ENCODE data around the gene ITGB3. TPM values are rescaled to one million over a fixed set of nuclear protein-coding genes. Genes with fewer than 3 reads are reported as not detected.

ITGB3 gene
- total RNA-seq, 1 experiment from 2014 or later: 0.48 TPM

DNA sequence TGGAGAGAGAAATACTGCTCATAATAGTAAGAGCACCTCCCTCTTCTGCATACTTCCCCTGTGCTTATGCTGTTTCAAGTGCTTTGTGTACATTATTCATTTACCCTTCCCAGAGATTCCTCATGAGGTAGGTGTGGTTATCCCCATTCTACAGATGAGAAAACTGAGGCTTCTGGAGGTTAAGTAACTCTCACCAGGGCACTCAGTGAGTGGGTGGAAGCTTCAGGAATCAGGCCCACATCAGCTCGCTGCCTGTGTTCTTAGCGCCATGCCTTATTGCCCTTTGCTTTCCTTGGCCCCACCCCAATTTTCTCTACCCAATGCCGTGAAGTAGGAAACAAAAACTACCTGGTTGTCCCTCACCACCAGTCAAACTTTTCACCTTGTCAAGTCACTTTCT, 18.1 kb upstream of the ITGB3 start:
- CTCF ChIA-PET: no interaction called here

DNA sequence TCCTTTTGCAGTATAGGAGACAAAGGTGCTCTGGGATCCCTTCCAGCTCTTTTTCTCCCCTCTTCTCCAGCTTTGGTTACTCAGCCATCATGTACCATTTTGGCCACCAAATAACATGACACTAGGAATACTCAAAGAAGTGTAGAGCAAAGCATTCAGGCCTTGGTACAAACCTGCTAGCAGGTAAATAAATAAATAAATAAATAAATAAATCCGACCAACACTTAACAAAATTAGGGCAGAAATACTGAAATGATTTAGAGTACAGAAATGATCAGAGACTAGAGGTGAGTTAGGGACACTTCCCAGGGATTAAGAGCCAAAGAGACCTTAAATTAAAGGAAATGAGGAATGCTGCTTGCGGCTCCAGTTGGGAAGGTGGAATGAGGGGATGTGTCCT, 17.7 kb upstream of the ITGB3 start:
- H3K4me3 ChIP-seq (ENCODE audit: low read depth, low read length): no peak overlapping the region
- POLR2A ChIA-PET: no interaction called here
- H3K4me1 ChIP-seq: no peaks in the 10 kb centered on the region
- no TSS peak for BruUV-seq (replicated peaks)
- H3K9me3 ChIP-seq: 0 out of 2 replicates have a peak, but pooled peaks cover 3% of the 10 kb centered on the region
- H3K27me3 Mint-ChIP-seq (ENCODE audit: insufficient read depth, unreplicated experiment): no peaks in the 10 kb centered on the region
- CTCF ChIA-PET: no interaction called here
- no peaks in the 10 kb centered on the region for H3K36me3 Mint-ChIP-seq (ENCODE audit: insufficient read depth, unreplicated experiment)
- intact Hi-C loops (cut with micrococcal nuclease; ENCODE audit: unreplicated experiment): no loop called here
- no peaks in the 10 kb centered on the region for H3K36me3 ChIP-seq (ENCODE audit: control insufficient read depth, insufficient read depth, low read length)
- no peak for DNase-seq
- H3K27me3 ChIP-seq (replicated peaks; ENCODE audit: control insufficient read depth, insufficient read depth, low read length): no peaks in the 10 kb centered on the region
- TF ChIP-seq, protein P1, sequence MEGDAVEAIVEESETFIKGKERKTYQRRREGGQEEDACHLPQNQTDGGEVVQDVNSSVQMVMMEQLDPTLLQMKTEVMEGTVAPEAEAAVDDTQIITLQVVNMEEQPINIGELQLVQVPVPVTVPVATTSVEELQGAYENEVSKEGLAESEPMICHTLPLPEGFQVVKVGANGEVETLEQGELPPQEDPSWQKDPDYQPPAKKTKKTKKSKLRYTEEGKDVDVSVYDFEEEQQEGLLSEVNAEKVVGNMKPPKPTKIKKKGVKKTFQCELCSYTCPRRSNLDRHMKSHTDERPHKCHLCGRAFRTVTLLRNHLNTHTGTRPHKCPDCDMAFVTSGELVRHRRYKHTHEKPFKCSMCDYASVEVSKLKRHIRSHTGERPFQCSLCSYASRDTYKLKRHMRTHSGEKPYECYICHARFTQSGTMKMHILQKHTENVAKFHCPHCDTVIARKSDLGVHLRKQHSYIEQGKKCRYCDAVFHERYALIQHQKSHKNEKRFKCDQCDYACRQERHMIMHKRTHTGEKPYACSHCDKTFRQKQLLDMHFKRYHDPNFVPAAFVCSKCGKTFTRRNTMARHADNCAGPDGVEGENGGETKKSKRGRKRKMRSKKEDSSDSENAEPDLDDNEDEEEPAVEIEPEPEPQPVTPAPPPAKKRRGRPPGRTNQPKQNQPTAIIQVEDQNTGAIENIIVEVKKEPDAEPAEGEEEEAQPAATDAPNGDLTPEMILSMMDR (IDR thresholded peaks at IDR 0.05; ENCODE audit: insufficient read depth in 1 of 2, low read depth in 1 of 2, low read length in 1 of 2, severe bottlenecking in 1 of 2, unreplicated experiment in 1 of 2): no peak
- H3K4me3 Mint-ChIP-seq (ENCODE audit: unreplicated experiment): no peak overlapping the region
- H3K27ac Mint-ChIP-seq (ENCODE audit: unreplicated experiment): no peak overlapping the region
- no peaks in the 10 kb centered on the region for H3K9me3 Mint-ChIP-seq (ENCODE audit: unreplicated experiment)
- peaks cover under 1% of the 10 kb centered on the region for H3K4me1 Mint-ChIP-seq (ENCODE audit: low read depth, unreplicated experiment)

More for the DNA sequence above, 18.1 kb upstream of the ITGB3 start:
- H3K4me1 ChIP-seq: no peaks in the 10 kb centered on the region
- intact Hi-C loops (cut with micrococcal nuclease; ENCODE audit: unreplicated experiment): no loop called here
- BruUV-seq (replicated peaks): no TSS peak
- H3K36me3 Mint-ChIP-seq (ENCODE audit: insufficient read depth, unreplicated experiment): no peaks in the 10 kb centered on the region
- no peak overlapping the region for H3K27ac Mint-ChIP-seq (ENCODE audit: unreplicated experiment)
- no peaks in the 10 kb centered on the region for H3K9me3 Mint-ChIP-seq (ENCODE audit: unreplicated experiment)
- no peak for DNase-seq
- H3K4me1 Mint-ChIP-seq (ENCODE audit: low read depth, unreplicated experiment): peaks cover 4% of the 10 kb centered on the region
- TF ChIP-seq, protein P1 (IDR thresholded peaks at IDR 0.05; ENCODE audit: insufficient read depth in 1 of 2, low read depth in 1 of 2, low read length in 1 of 2, severe bottlenecking in 1 of 2, unreplicated experiment in 1 of 2): no peak
- no peaks in the 10 kb centered on the region for H3K27me3 ChIP-seq (replicated peaks; ENCODE audit: control insufficient read depth, insufficient read depth, low read length)
- peaks cover under 1% of the 10 kb centered on the region for H3K27me3 Mint-ChIP-seq (ENCODE audit: insufficient read depth, unreplicated experiment)
- H3K9me3 ChIP-seq: 0 out of 2 replicates have a peak, but pooled peaks cover 3% of the 10 kb centered on the region
- POLR2A ChIA-PET: no interaction called here
- no peak overlapping the region for H3K4me3 ChIP-seq (ENCODE audit: low read depth, low read length)
- H3K4me3 Mint-ChIP-seq (ENCODE audit: unreplicated experiment): no peak overlapping the region
- H3K36me3 ChIP-seq (ENCODE audit: control insufficient read depth, insufficient read depth, low read length): no peaks in the 10 kb centered on the region

DNA sequence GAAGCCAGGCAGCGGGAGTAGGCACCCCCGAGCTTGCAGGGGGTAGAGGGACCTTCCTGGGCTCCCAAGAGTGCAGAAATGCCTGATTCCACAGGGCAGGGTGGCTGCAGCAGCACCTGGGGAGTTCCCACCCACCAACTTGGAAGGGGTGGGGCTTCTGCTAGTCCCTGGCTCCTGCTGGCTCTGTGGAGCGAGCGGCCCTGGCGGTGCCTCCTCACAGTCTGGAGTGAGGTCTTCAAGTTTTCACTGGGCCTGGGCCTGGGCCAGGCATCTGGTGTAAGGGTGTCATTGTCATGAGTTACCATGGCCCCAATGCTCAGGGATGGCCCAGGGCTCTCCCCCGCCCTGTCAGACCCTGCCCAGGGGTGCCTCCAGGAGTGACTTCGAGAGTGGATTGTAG, 15.8 kb upstream of the ITGB3 start:
- CTCF ChIA-PET: no interaction called here
- no peaks in the 10 kb centered on the region for H3K4me1 ChIP-seq
- Mint-ChIP-seq H3K36me3 (ENCODE audit: insufficient read depth, unreplicated experiment) (no peaks in the 10 kb centered on the region), H3K4me3 (ENCODE audit: unreplicated experiment) (no peak overlapping the region), H3K4me1 (ENCODE audit: low read depth, unreplicated experiment) (no peaks in the 10 kb centered on the region), H3K27me3 (ENCODE audit: insufficient read depth, unreplicated experiment) (no peaks in the 10 kb centered on the region), H3K9me3 (ENCODE audit: unreplicated experiment) (no peaks in the 10 kb centered on the region), H3K27ac (ENCODE audit: unreplicated experiment) (no peak overlapping the region)
- DNase-seq: no peak
- intact Hi-C loops (cut with micrococcal nuclease; ENCODE audit: unreplicated experiment): no loop called here
- no peaks in the 10 kb centered on the region for H3K27me3 ChIP-seq (replicated peaks; ENCODE audit: control insufficient read depth, insufficient read depth, low read length)
- TF ChIP-seq, protein P1 (IDR thresholded peaks at IDR 0.05; ENCODE audit: insufficient read depth in 1 of 2, low read depth in 1 of 2, low read length in 1 of 2, severe bottlenecking in 1 of 2, unreplicated experiment in 1 of 2): no peak
- 0 out of 2 replicates have a peak, but pooled peaks cover 3% of the 10 kb centered on the region for H3K9me3 ChIP-seq
- H3K36me3 ChIP-seq (ENCODE audit: control insufficient read depth, insufficient read depth, low read length): no peaks in the 10 kb centered on the region
- no peak overlapping the region for H3K4me3 ChIP-seq (ENCODE audit: low read depth, low read length)
- no TSS peak for BruUV-seq (replicated peaks)
- POLR2A ChIA-PET: no interaction called here
